HG02973 (cell line): Measurements from ENCODE around the gene BICD2.

ENCODE experiments used
- ATAC-seq: cut with Tn5 transposase; IDR thresholded peaks from one replicate; pipeline ENCODE4 v1.9.1; 2021; ENCODE audit warnings: moderate library complexity; ENCODE audit not compliant: unreplicated experiment

BICD2 gene

DNA sequence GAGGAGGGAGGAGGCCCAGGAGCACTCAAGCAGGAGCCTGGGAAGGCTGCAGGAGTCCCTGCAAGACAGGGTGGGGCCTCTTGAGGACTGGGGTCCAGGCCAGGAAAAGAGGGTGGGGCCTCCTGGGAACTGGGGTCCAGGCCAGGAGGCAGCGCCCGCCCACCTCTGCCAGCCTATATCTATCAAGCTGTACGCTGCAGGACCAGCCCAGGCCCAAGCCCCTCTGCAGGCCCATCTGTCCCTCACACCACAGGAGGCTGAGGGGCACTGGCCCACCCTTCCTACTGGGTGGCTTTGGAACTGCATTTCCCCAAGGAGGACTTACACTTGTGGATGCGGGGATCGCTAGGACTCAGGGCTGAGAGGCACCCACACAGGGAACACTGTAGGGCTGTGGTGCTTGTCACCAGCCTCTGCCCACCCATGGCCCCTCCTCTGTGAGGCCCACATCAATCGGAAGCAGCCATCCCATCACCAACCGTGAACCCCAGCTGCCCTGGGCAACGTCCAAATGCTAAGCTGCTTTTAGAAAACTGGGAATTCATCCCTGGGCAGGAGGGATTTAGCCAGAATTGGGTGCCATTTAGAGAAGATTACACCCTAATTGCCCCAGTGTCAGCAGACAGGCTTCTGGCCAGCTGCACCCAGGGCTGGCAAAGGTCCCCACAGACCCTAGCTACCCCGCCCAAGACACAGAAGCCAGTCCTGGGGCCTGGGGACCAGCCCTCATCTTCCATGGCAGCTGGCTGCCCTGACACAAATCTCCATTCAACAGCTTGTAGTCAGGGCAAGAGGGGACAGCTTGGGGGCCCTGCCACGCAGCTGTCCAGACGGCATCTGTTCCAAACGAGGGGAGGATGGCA is 15.3 kb downstream of the BICD2 start:
- no peak for ATAC-seq

- ATAC-seq = no peak
These were observed 16.5 kb downstream of the BICD2 start for GRCh38 chr9:92748233-92748497.

- ATAC-seq = no peak
These were observed 17.0 kb downstream of the BICD2 start for GRCh38 chr9:92747459-92748232.

GRCh38 chr9:92746567-92747458 is 17.8 kb downstream of the BICD2 start:
- ATAC-seq = no peak

- ATAC-seq = no peak
These were observed 18.8 kb downstream of the BICD2 start for GRCh38 chr9:92745881-92746280.

DNA sequence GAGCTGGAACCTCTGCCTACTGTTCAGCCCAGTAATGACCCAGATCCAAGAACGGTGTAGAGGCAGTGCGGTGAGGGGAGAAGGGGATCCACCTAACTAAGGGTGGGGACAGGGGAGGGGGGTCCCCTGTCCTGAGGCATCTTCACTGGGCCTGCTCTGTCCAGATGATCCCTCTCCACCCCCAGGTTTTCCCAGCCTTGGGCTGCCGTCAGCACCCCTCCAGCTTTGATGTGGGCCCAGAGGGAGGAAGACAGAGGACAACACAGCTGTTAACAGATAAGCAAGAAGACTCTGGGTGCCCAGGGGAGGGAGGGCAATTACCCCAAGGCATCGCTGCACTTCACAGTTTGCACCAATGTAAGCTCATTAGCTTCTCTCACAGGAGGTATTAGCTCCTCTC is 19.3 kb downstream of the BICD2 start:
- no peak for ATAC-seq

GRCh38 chr9:92740969-92741368 is 23.7 kb downstream of the BICD2 start:
- no peak for ATAC-seq

DNA sequence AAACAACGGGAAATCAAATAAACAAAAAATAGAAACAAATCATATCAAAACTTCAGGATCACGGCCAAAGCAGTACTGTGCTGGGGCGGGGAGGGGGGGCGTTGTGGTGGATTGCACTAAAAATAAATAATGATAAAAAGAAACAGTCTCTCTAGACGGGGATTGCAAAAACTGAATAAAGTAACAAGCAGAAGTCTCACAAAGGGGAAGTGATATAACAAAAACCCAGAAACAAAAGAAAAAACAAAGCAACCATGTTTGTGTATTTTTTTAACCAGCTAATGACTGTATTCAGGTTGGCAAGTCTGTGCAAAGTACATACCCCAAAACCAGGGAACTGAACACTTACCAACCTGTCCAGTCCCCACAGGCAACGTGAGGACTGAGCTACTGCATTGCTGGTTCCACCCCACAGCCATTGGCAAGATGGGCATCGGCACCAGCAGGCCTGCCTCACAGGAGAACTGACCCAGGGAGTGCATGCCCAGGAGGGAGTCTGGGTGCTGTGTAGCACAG is 24.1 kb downstream of the BICD2 start:
- ATAC-seq = peak; percentile 76

- ATAC-seq = no peak
These were observed 24.6 kb downstream of the BICD2 start for GRCh38 chr9:92740009-92740408.

GRCh38 chr9:92739346-92739970 is 25.2 kb downstream of the BICD2 start:
- no peak for ATAC-seq

DNA sequence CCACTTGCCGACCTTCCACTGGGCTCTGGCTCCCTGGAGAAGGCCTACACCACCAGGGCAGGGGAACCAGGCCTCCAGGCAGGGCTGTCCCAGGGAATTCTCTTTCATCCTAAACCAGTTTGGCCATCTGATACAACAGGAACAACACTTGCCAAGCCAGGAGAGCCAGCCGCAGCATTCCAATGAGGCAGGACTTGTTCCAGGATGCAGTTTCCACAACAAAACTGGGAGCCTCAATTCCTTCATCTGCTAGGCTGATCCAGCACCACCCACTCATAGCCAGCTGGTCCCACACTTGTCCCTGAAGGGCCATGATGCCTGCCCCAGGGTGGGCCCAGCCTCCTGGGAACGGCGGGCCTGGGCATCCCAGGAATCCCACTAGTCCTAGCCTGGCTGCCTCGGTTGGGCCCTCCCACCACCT is 26.0 kb downstream of the BICD2 start:
- no peak for ATAC-seq

- no peak for ATAC-seq
These were observed 26.9 kb downstream of the BICD2 start for GRCh38 chr9:92737611-92738299.

DNA sequence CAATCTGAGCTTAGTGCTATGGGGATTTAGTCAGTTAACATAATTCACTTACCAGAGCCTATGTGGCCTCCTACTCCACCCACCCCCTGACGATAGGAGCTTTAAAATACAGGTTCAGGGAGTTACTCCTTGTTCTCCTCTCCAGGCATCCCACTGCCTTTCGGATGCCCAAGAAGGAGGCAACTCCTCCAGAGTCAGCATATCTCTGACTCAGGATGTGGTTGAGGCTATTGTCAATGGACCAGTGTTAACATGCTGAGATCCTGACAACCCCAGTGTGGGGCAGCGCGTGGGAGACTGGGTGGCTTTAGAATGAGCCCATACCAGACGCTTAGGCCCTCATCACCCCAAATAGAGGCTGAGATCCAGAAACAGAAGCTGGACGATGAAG is 27.4 kb downstream of the BICD2 start:
- no peak for ATAC-seq

- ATAC-seq = no peak
These were observed 27.9 kb downstream of the BICD2 start for GRCh38 chr9:92736563-92737215.

DNA sequence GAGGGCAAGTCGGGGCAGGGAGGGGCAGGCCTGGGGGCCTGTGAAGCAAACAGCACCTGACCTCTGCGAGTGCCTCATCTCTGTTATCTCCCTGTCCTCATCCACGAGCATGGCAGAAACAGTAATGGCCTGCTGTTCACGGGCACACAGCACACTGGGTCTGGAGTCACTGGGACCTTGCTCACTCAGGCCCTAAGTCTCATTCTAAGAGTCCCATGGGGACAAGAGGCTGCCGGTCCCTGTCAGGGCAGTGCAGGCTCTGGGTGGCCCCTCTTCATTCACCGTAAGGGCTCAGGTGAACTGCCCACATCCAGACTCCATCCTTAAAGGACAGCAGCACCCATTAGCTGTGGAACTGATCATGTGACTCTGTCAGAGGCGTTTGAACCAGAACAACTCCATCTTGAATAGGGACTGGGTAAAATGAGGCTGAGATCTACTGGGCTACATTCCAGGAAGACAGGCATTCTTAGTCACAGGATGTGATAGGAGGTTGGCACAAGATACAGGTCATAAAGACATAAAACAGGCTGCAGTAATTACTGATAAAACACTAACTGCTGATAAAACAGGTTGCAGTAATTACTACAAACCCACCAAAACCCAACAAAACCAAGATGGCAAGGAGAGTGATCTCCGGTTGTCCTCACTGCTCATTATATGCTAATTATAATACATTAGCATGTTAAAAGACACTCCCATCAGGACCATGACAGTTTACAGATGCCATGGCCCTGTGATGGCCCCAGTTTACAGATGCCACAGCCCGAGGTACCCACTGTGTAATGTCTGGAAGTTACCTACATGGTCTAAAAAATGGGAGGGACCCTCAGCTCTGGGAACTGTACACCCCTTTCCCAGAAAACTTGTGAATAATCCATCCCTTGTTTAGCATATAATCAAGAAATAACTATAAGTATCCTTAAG is 28.7 kb downstream of the BICD2 start:
- no peak for ATAC-seq

DNA sequence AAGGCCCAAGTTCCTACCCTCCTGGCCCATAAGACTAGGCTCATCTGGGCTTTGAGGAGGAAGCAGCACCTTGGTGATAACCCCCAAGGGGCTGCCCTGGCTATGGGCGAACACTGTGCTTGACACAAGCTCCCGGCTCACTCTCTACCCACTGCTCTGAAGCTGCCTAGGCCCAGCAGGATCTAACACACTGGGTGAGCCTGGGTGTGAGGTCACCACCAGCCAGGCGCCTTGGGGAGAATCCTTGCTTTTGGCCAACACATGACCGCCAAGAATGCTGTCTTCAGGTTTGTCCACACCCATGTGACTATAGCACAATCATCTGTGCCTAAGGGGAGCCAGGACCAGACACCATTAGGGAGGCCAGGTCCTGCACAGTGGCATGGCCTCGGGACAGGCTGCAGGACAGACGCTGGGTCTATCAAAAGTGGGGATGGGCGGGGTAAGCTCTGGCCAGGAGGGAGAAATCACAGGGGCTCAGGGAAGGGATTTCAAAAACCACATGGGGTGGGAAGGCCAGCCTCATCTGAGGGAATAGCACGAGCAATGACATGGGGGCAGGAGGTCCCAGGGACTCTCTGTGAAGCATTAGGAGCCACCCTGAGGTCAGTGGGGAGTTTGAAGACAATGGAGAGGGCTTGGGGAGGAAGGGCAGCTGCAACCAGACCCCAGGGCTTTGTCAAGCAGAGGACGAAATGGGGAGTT is 29.6 kb downstream of the BICD2 start:
- ATAC-seq = no peak

- ATAC-seq = no peak
These were observed 33.7 kb downstream of the BICD2 start for GRCh38 chr9:92730897-92731296.

DNA sequence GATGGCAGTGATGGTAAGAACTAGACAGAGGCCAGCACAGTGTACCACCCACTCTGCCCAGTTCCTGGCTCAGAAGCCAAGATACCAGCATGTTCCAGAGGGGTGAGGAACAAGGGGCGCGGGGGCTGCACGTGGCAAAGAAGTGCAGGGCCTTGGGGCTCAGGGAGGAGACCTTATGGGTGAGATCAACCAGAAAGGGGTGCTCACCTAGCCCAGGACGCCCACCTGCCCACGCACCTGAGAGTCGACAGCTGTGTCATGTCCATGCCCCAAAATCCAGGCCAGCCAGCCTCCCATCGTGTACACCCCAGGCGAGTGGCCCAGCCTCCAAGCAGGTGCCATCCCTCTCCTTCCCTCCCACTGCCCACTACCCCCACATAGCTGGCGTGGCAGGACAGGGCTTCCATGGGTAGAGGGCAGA is 34.9 kb downstream of the BICD2 start:
- ATAC-seq = no peak
